WTC11 (cell line): ENCODE results near the gene HIBADH. TPM values are rescaled to one million over a fixed set of nuclear protein-coding genes. Genes with fewer than 3 reads are reported as not detected.

Source experiments
- CBFB ChIP-seq: sonication (generic); formaldehyde crosslinking; IDR thresholded peaks from 2 replicates; pipeline ENCODE4 v1.8.1; 2022; ENCODE audit warnings: mild to moderate bottlenecking, low read depth, missing genetic modification reagents
- CREM ChIP-seq: sonication (generic); formaldehyde crosslinking; IDR thresholded peaks from 2 replicates; pipeline ENCODE4 v1.8.1; 2022; ENCODE audit warnings: mild to moderate bottlenecking, missing genetic modification reagents, moderate library complexity
- FOXK1 ChIP-seq: sonication (generic); formaldehyde crosslinking; IDR thresholded peaks from 2 replicates; pipeline ENCODE4 v1.8.0; 2022; ENCODE audit warnings: mild to moderate bottlenecking, moderate library complexity, missing genetic modification reagents
- GTF2I ChIP-seq: fragments of 250-450 bp; sonication (Bioruptor Pico); conservative IDR thresholded peaks from 2 replicates; pipeline ENCODE4 v1.4.0; 2021; ENCODE audit warnings: mild to moderate bottlenecking
- HMGA2 ChIP-seq: fragments of 250-450 bp; sonication (Bioruptor Pico); IDR thresholded peaks from 2 replicates; pipeline ENCODE4 v1.4.0; 2021; ENCODE audit warnings: mild to moderate bottlenecking, moderate library complexity
- HMGXB4 ChIP-seq: sonication (generic); formaldehyde crosslinking; IDR thresholded peaks from 2 replicates; pipeline ENCODE4 v1.8.1; 2023; ENCODE audit warnings: mild to moderate bottlenecking, moderate library complexity, missing genetic modification reagents
- KAT7 ChIP-seq: sonication (generic); formaldehyde crosslinking; IDR thresholded peaks from 2 replicates; pipeline ENCODE4 v1.8.1; 2023; ENCODE audit warnings: missing genetic modification reagents, mild to moderate bottlenecking, borderline replicate concordance
- NFE2L1 ChIP-seq: sonication (generic); formaldehyde crosslinking; IDR thresholded peaks from 2 replicates; pipeline ENCODE4 v1.8.1; 2023; ENCODE audit warnings: missing genetic modification reagents
- NR1H2 ChIP-seq: sonication (generic); formaldehyde crosslinking; IDR thresholded peaks from 2 replicates; pipeline ENCODE4 v1.9.0; 2021; ENCODE audit warnings: mild to moderate bottlenecking, moderate library complexity, missing genetic modification reagents
- NR2C2 ChIP-seq: sonication (generic); formaldehyde crosslinking; IDR thresholded peaks from 2 replicates; pipeline ENCODE4 v1.8.0; 2022; ENCODE audit warnings: mild to moderate bottlenecking, missing genetic modification reagents
- SMAD3 ChIP-seq: sonication (generic); formaldehyde crosslinking; IDR thresholded peaks from 2 replicates; pipeline ENCODE4 v1.8.0; 2022; ENCODE audit warnings: missing genetic modification reagents, mild to moderate bottlenecking, borderline replicate concordance
- SMAD4 ChIP-seq: sonication (generic); formaldehyde crosslinking; IDR thresholded peaks from 2 replicates; pipeline ENCODE4 v1.8.0; 2022; ENCODE audit warnings: mild to moderate bottlenecking, missing genetic modification reagents
- ZBTB21 ChIP-seq: sonication (generic); formaldehyde crosslinking; IDR thresholded peaks from 2 replicates; pipeline ENCODE4 v1.8.1; 2023; ENCODE audit warnings: mild to moderate bottlenecking, missing genetic modification reagents, borderline replicate concordance
- ZBTB43 ChIP-seq: sonication (generic); formaldehyde crosslinking; IDR thresholded peaks from 2 replicates; pipeline ENCODE4 v1.8.1; 2023; ENCODE audit warnings: mild to moderate bottlenecking, missing genetic modification reagents
- ZNF263 ChIP-seq: sonication (generic); formaldehyde crosslinking; IDR thresholded peaks from 2 replicates; pipeline ENCODE4 v1.8.1; 2022; ENCODE audit warnings: low read depth, mild to moderate bottlenecking, moderate library complexity, missing genetic modification reagents
- ZNF281 ChIP-seq: sonication (generic); formaldehyde crosslinking; IDR thresholded peaks from 2 replicates; pipeline ENCODE4 v1.8.0; 2023; ENCODE audit warnings: mild to moderate bottlenecking, missing genetic modification reagents
- ZNF512 ChIP-seq: sonication (generic); formaldehyde crosslinking; IDR thresholded peaks from 2 replicates; pipeline ENCODE4 v1.8.1; 2022; ENCODE audit warnings: missing genetic modification reagents, borderline replicate concordance
- ZNF532 ChIP-seq: fragments of 250-450 bp; sonication (Bioruptor Pico); IDR thresholded peaks from 2 replicates; pipeline ENCODE4 v1.9.0; 2021; ENCODE audit warnings: mild to moderate bottlenecking, borderline replicate concordance
- total RNA-seq: library from RNA; stranded (reverse); gene quantifications from 3 replicates; pipeline ENCODE4 v1.2.3, GENCODE V29; 2021
- TF ChIP-seq, protein P1 (sequence below): sonication (generic); formaldehyde crosslinking; conservative IDR thresholded peaks from 2 replicates; pipeline ENCODE4 v1.8.1; 2022; ENCODE audit warnings: mild to moderate bottlenecking, missing genetic modification reagents
- TF ChIP-seq, protein P2 (sequence below): sonication (generic); formaldehyde crosslinking; IDR thresholded peaks from 2 replicates; pipeline ENCODE4 v1.8.1; 2023; ENCODE audit warnings: mild to moderate bottlenecking, missing genetic modification reagents, borderline replicate concordance
- TF ChIP-seq, protein P3 (sequence below): sonication (generic); formaldehyde crosslinking; IDR thresholded peaks from 2 replicates; pipeline ENCODE4 v1.8.1; 2022; ENCODE audit warnings: low read depth, mild to moderate bottlenecking, moderate library complexity, missing genetic modification reagents, borderline replicate concordance

HIBADH gene
- total RNA-seq, 1 experiment from 2014 or later = 27.9 TPM

DNA sequence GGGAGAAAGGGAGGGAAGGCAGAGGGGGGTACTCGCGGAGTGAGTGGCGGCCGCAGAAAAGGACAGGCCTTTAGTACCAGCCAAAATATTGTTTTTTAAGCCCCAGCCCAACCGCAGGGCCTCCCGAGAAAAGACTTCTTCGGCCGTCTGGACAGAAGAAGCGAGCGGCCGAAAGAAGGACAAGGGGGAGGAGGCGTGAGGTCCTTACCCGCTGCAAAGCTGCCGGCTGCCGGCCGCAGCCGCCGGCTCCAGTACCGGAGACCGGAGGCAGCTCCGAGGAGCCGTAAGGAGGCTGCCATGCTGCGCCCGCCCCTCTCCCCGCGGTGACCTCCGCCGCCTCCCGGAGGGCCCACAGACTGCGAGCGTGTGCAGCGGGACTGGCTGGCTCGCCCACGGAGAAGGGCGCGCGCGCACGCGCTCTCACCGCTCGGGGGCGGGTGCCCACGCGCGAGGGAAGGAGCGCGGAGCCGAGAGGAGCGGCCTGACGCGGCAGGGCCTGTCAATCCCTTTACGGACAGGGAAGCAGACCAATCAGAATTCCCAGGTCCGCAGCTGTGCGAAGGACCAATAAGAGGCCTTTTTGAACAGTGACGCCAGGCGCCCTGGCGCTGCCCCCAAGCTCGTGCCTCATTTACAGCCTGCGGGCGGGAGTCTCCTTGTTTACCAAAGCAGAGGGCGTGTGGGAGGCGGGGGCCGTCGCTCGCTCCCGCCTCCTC lies at the start of gene HIBADH (continued):
- TF ChIP-seq HMGXB4 (CRISPR knock-in tag) = peak; percentile 74
- no peak for TF ChIP-seq SMAD3 (CRISPR knock-in tag)
- TF ChIP-seq NFE2L1 (CRISPR knock-in tag) = no peak
- TF ChIP-seq, protein P1, sequence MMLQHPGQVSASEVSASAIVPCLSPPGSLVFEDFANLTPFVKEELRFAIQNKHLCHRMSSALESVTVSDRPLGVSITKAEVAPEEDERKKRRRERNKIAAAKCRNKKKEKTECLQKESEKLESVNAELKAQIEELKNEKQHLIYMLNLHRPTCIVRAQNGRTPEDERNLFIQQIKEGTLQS (CRISPR knock-in tag) = no peak
- no peak for TF ChIP-seq NR2C2 (CRISPR knock-in tag)
- TF ChIP-seq ZNF281 (CRISPR knock-in tag) = no peak
- TF ChIP-seq ZNF512 (CRISPR knock-in tag) = no peak
- TF ChIP-seq HMGA2 (CRISPR knock-in tag) = no peak
- TF ChIP-seq CREM = peak; percentile 53; the same call in 1 of the 2 replicates
- peak; percentile 92; the same call in 1 of the 2 replicates for TF ChIP-seq KAT7
- TF ChIP-seq NR1H2 = no peak
- TF ChIP-seq ZNF532 (CRISPR knock-in tag) = no peak
- no peak for TF ChIP-seq SMAD4 (CRISPR knock-in tag)
- TF ChIP-seq, protein P2, sequence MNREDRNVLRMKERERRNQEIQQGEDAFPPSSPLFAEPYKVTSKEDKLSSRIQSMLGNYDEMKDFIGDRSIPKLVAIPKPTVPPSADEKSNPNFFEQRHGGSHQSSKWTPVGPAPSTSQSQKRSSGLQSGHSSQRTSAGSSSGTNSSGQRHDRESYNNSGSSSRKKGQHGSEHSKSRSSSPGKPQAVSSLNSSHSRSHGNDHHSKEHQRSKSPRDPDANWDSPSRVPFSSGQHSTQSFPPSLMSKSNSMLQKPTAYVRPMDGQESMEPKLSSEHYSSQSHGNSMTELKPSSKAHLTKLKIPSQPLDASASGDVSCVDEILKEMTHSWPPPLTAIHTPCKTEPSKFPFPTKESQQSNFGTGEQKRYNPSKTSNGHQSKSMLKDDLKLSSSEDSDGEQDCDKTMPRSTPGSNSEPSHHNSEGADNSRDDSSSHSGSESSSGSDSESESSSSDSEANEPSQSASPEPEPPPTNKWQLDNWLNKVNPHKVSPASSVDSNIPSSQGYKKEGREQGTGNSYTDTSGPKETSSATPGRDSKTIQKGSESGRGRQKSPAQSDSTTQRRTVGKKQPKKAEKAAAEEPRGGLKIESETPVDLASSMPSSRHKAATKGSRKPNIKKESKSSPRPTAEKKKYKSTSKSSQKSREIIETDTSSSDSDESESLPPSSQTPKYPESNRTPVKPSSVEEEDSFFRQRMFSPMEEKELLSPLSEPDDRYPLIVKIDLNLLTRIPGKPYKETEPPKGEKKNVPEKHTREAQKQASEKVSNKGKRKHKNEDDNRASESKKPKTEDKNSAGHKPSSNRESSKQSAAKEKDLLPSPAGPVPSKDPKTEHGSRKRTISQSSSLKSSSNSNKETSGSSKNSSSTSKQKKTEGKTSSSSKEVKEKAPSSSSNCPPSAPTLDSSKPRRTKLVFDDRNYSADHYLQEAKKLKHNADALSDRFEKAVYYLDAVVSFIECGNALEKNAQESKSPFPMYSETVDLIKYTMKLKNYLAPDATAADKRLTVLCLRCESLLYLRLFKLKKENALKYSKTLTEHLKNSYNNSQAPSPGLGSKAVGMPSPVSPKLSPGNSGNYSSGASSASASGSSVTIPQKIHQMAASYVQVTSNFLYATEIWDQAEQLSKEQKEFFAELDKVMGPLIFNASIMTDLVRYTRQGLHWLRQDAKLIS = no peak
- TF ChIP-seq FOXK1 (CRISPR knock-in tag) = peak; percentile 96
- TF ChIP-seq GTF2I (CRISPR knock-in tag) = no peak
- TF ChIP-seq ZNF263 (CRISPR knock-in tag) = no peak
- no peak for TF ChIP-seq ZBTB21 (CRISPR knock-in tag)
- TF ChIP-seq CBFB (CRISPR knock-in tag) = no peak
- TF ChIP-seq ZBTB43 (CRISPR knock-in tag) = no peak
- TF ChIP-seq, protein P3, sequence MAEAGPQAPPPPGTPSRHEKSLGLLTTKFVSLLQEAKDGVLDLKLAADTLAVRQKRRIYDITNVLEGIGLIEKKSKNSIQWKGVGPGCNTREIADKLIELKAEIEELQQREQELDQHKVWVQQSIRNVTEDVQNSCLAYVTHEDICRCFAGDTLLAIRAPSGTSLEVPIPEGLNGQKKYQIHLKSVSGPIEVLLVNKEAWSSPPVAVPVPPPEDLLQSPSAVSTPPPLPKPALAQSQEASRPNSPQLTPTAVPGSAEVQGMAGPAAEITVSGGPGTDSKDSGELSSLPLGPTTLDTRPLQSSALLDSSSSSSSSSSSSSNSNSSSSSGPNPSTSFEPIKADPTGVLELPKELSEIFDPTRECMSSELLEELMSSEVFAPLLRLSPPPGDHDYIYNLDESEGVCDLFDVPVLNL (CRISPR knock-in tag) = no peak
